Caco-2 (cell line): ENCODE results near the gene CDK19. TPM values are rescaled to one million over a fixed set of nuclear protein-coding genes. Genes with fewer than 3 reads are reported as not detected.
"Not testable (repeated sequence)": the region's sequence is repeated elsewhere in the genome, so short reads cannot be mapped to it uniquely, and the experiment has no call there.

Experiments used
- BruUV-seq: library from RNA; stranded (reverse); fragments of 400-500 nt; replicated peaks from 2 replicates; lab custom pipeline; 2021; lab: Mats Ljungman, UMichigan
- CTCF ChIA-PET: fragments of 300-600 bp; sonication (Branson Sonifier 250); formaldehyde crosslinking; loops from one replicate; lab custom pipeline; 2022; ENCODE audit warnings: antibody characterized with exemption; lab: Charles Lee
- POLR2A ChIA-PET: fragments of 300-600 bp; sonication (Branson Sonifier 250); formaldehyde crosslinking; loops from one replicate; lab custom pipeline; 2022; ENCODE audit warnings: antibody characterized with exemption; lab: Charles Lee
- DNase-seq, 2 experiments: peaks; one replicate each; pipeline versions ENCODE4 v3.0.0 to v3.0.0-alpha.2; 2020 to 2022
- H3K27me3 ChIP-seq: replicated peaks from 2 replicates; pipeline ENCODE4 v1.6.0; 2011; ENCODE audit warnings: low read length; ENCODE audit not compliant: control insufficient read depth, insufficient read depth
- H3K36me3 ChIP-seq: 2 replicates; pipeline ENCODE4 v1.5.1; 2011; ENCODE audit warnings: low read length; ENCODE audit not compliant: control insufficient read depth, insufficient read depth
- H3K4me1 ChIP-seq: fragments of 250-450 bp; sonication (Bioruptor Pico); 2 replicates; pipeline ENCODE4 v1.5.1; 2020; ENCODE audit warnings: mild to moderate bottlenecking
- H3K4me3 ChIP-seq: 2 replicates; pipeline ENCODE4 v1.5.1; 2011; ENCODE audit warnings: low read depth, mild to moderate bottlenecking, control low read depth, low read length
- H3K9me3 ChIP-seq: fragments of 250-450 bp; sonication (Bioruptor Pico); 2 replicates; pipeline ENCODE4 v1.5.1; 2020; ENCODE audit warnings: mild to moderate bottlenecking, moderate library complexity
- H3K27ac Mint-ChIP-seq: one replicate; pipeline ENCODE4 v1.8.0; 2022; ENCODE audit warnings: mixed read lengths; ENCODE audit not compliant: unreplicated experiment
- H3K27me3 Mint-ChIP-seq: one replicate; pipeline ENCODE4 v1.8.0; 2022; ENCODE audit warnings: mixed read lengths; ENCODE audit not compliant: insufficient read depth, unreplicated experiment
- H3K36me3 Mint-ChIP-seq: one replicate; pipeline ENCODE4 v1.8.0; 2022; ENCODE audit warnings: mild to moderate bottlenecking, mixed read lengths; ENCODE audit not compliant: insufficient read depth, unreplicated experiment
- H3K4me1 Mint-ChIP-seq: one replicate; pipeline ENCODE4 v1.8.0; 2022; ENCODE audit warnings: low read depth, mixed read lengths; ENCODE audit not compliant: unreplicated experiment
- H3K4me3 Mint-ChIP-seq: one replicate; pipeline ENCODE4 v1.8.0; 2022; ENCODE audit warnings: mild to moderate bottlenecking, moderate library complexity, mixed read lengths; ENCODE audit not compliant: unreplicated experiment
- H3K9me3 Mint-ChIP-seq: one replicate; pipeline ENCODE4 v1.8.0; 2022; ENCODE audit warnings: mixed read lengths; ENCODE audit not compliant: unreplicated experiment
- CTCF ChIP-seq, 2 experiments: fragments of 200-600 bp in 1 of 2; IDR thresholded peaks; 1 replicate in 1 of 2; 2 replicates in 1 of 2; pipeline versions ENCODE4 v1.5.1 to v1.8.0; 2011 to 2022; ENCODE audit warnings: antibody characterized with exemption in 1 of 2, control low read depth in 1 of 2, inconsistent platforms in 1 of 2, low read depth in 1 of 2, low read length in 1 of 2, mild to moderate bottlenecking in 1 of 2, moderate library complexity in 1 of 2; ENCODE audit not compliant: insufficient read depth in 1 of 2, severe bottlenecking in 1 of 2, unreplicated experiment in 1 of 2
- intact Hi-C: fragments of 100-400 bp; cut with micrococcal nuclease; formaldehyde crosslinking; loops from one replicate; pipeline ENCODE4 v1.10.0; 2022; ENCODE audit not compliant: unreplicated experiment
- total RNA-seq: library from RNA; stranded (reverse); gene quantifications from 2 replicates; pipeline ENCODE4 v1.2.3, GENCODE V29; 2022

The CDK19 gene
- total RNA-seq, 1 experiment from 2014 or later, result 24.6 TPM

GRCh38 chr6:110748453-110748852, 66.8 kb downstream of the CDK19 start:
- intact Hi-C loops, result no loop called here
- CTCF ChIA-PET, result no interaction called here
- Histone ChIP-seq H3K4me3 (no peak overlapping the region), H3K36me3 (no peaks in the 10 kb centered on the region), H3K9me3 (peaks cover 1% of the 10 kb centered on the region; the same call in 1 of the 2 replicates), H3K27me3 (no peaks in the 10 kb centered on the region), H3K4me1 (peaks cover 14% of the 10 kb centered on the region)
- no TSS peak for BruUV-seq
- peaks cover 6% of the 10 kb centered on the region for H3K4me1 Mint-ChIP-seq
- no peak for TF ChIP-seq CTCF (IDR thresholded peaks at IDR 0.05; ENCODE audit: insufficient read depth in 1 of 2, low read depth in 1 of 2, low read length in 1 of 2, severe bottlenecking in 1 of 2, unreplicated experiment in 1 of 2)
- no peaks in the 10 kb centered on the region for H3K27me3 Mint-ChIP-seq
- POLR2A ChIA-PET, result no interaction called here
- H3K9me3 Mint-ChIP-seq, result no peaks in the 10 kb centered on the region
- no peak for DNase-seq
- H3K36me3 Mint-ChIP-seq, result no peaks in the 10 kb centered on the region
- no peak overlapping the region for H3K27ac Mint-ChIP-seq
- H3K4me3 Mint-ChIP-seq, result no peak overlapping the region

GRCh38 chr6:110746680-110747079, 68.6 kb downstream of the CDK19 start:
- ChIA-PET CTCF (no interaction called here), POLR2A (interaction anchor here (0.9 kb wide), 1 partner anchor 69 kb away, joined by 3 read pairs; the partner anchor contains the start of gene CDK19)
- no peak for TF ChIP-seq CTCF (IDR thresholded peaks at IDR 0.05; ENCODE audit: insufficient read depth in 1 of 2, low read depth in 1 of 2, low read length in 1 of 2, severe bottlenecking in 1 of 2, unreplicated experiment in 1 of 2)
- peaks cover 15% of the 10 kb centered on the region for H3K9me3 Mint-ChIP-seq
- no peaks in the 10 kb centered on the region for H3K36me3 ChIP-seq
- H3K4me1 ChIP-seq, result peaks cover 13% of the 10 kb centered on the region
- H3K36me3 Mint-ChIP-seq, result peaks cover 7% of the 10 kb centered on the region
- no peak overlapping the region for H3K27ac Mint-ChIP-seq
- DNase-seq, result no peak
- peaks cover 6% of the 10 kb centered on the region for H3K4me1 Mint-ChIP-seq
- BruUV-seq, result no TSS peak
- no peak overlapping the region for H3K4me3 Mint-ChIP-seq
- H3K9me3 ChIP-seq, result peaks cover 8% of the 10 kb centered on the region; the same call in 1 of the 2 replicates
- H3K27me3 Mint-ChIP-seq, result no peaks in the 10 kb centered on the region
- H3K4me3 ChIP-seq, result no peak overlapping the region
- intact Hi-C loops, result no loop called here
- no peaks in the 10 kb centered on the region for H3K27me3 ChIP-seq

GRCh38 chr6:110744991-110745390, 70.3 kb downstream of the CDK19 start:
- CTCF ChIA-PET, result no interaction called here
- Mint-ChIP-seq H3K27me3 (no peaks in the 10 kb centered on the region), H3K4me3 (no peak overlapping the region), H3K36me3 (peaks cover 7% of the 10 kb centered on the region), H3K27ac (no peak overlapping the region), H3K9me3 (peaks cover 30% of the 10 kb centered on the region), H3K4me1 (peaks cover 6% of the 10 kb centered on the region)
- Histone ChIP-seq H3K4me3 (no peak overlapping the region), H3K27me3 (no peaks in the 10 kb centered on the region), H3K4me1 (peaks cover 13% of the 10 kb centered on the region), H3K9me3 (peaks cover 8% of the 10 kb centered on the region; the same call in 1 of the 2 replicates), H3K36me3 (no peaks in the 10 kb centered on the region)
- DNase-seq, result no peak
- no peak for TF ChIP-seq CTCF (IDR thresholded peaks at IDR 0.05; ENCODE audit: insufficient read depth in 1 of 2, low read depth in 1 of 2, low read length in 1 of 2, severe bottlenecking in 1 of 2, unreplicated experiment in 1 of 2)
- POLR2A ChIA-PET, result no interaction called here
- BruUV-seq, result no TSS peak
- intact Hi-C loops, result no loop called here

GRCh38 chr6:110742552-110742951, 72.7 kb downstream of the CDK19 start:
- H3K4me3 ChIP-seq, H3K9me3 ChIP-seq, H3K4me3 Mint-ChIP-seq, H3K36me3 ChIP-seq, intact Hi-C loops, H3K36me3 Mint-ChIP-seq, H3K27ac Mint-ChIP-seq, H3K27me3 ChIP-seq, BruUV-seq, H3K27me3 Mint-ChIP-seq, CTCF ChIA-PET, POLR2A ChIA-PET: not testable (repeated sequence)
- H3K9me3 Mint-ChIP-seq, result peaks cover 30% of the 10 kb centered on the region
- peaks cover 16% of the 10 kb centered on the region for H3K4me1 ChIP-seq
- peak in 1 of 2 experiments; percentile 18 for DNase-seq
- peaks cover 14% of the 10 kb centered on the region for H3K4me1 Mint-ChIP-seq
